ENCODE measurements around the gene SORCS2.

DNA sequence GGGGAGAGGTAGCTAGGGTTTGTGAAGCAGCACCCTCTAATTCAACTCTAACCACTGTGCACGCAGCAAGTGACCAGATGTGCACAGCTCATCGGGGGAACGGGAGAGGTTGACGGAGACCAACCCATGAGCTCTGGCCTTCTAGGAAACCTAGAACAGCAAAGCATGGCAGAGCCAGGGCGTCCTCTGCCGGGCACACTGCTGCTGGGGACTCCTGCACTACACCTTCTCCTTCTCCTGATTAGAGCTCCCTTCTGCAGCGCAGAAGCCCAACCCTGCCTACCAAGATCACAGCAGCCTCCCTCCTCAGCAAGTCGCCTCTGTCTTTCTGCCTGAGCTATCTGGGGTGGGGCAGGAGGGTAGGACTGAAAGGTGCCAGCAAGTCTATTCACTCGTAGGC is 494.7 kb downstream of the SORCS2 start:
- TF ChIP-seq, protein P1, sequence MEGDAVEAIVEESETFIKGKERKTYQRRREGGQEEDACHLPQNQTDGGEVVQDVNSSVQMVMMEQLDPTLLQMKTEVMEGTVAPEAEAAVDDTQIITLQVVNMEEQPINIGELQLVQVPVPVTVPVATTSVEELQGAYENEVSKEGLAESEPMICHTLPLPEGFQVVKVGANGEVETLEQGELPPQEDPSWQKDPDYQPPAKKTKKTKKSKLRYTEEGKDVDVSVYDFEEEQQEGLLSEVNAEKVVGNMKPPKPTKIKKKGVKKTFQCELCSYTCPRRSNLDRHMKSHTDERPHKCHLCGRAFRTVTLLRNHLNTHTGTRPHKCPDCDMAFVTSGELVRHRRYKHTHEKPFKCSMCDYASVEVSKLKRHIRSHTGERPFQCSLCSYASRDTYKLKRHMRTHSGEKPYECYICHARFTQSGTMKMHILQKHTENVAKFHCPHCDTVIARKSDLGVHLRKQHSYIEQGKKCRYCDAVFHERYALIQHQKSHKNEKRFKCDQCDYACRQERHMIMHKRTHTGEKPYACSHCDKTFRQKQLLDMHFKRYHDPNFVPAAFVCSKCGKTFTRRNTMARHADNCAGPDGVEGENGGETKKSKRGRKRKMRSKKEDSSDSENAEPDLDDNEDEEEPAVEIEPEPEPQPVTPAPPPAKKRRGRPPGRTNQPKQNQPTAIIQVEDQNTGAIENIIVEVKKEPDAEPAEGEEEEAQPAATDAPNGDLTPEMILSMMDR (IDR thresholded peaks at IDR 0.05) = no peak
- TF ChIP-seq EZH2phosphoT487 (IDR thresholded peaks at IDR 0.05) = no peak
- no peak for TF ChIP-seq EZH2 (IDR thresholded peaks at IDR 0.05)

Data from neural progenitor cell (in vitro differentiated cells).